C4-2B (cell line): ENCODE data around the gene UQCR11.

Source experiments
- H3K27ac ChIP-seq: fragments of 450-650 bp; 2 replicates; pipeline ENCODE4 v1.5.1; 2017
- ZFX ChIP-seq: fragments of 450-650 bp; IDR thresholded peaks from 2 replicates; pipeline ENCODE4 v1.6.1; 2017
- TF ChIP-seq, protein P1 (sequence below): fragments of 450-650 bp; conservative IDR thresholded peaks from 2 replicates; pipeline ENCODE4 v1.5.1; 2017; ENCODE audit warnings: mild to moderate bottlenecking

Gene UQCR11

DNA sequence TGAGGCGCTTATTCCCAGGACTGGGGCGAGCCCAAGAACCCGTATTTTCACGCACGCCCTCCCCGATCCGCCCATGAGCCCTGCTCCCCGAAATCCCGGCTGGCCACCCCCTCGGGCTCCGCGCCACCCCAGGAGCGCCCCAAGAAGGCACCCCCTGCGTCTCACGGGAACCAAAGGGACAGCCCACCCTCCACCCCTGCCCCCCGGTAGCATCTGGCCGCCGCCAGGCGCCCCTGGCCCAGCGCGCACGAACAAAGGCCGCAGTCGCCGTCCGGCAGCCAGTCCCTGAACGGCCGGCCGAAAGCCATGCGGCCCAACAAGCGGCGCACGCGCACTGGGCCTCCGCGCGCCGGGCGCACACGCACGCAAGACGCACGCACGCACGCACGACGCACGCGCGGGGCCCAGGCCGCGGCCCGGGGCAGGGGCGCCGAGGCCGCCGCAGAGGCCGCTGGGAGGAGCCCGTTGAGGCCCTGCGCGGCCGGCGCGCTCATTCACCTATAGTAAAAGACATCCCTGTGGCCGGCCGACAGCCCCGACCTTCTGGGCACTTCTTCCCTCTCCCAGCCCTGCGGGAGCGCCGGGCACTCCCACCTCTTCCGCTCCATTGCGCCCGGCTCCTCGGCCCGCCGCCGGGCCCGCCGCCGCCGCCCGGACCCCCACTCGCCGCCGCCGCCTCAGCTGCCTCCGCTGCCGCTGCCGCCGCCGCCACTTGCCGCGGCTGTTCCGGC is 13.1 kb downstream of the UQCR11 start:
- TF ChIP-seq ZFX = peak; percentile 95; the same call in 1 of the 2 replicates
- TF ChIP-seq, protein P1, sequence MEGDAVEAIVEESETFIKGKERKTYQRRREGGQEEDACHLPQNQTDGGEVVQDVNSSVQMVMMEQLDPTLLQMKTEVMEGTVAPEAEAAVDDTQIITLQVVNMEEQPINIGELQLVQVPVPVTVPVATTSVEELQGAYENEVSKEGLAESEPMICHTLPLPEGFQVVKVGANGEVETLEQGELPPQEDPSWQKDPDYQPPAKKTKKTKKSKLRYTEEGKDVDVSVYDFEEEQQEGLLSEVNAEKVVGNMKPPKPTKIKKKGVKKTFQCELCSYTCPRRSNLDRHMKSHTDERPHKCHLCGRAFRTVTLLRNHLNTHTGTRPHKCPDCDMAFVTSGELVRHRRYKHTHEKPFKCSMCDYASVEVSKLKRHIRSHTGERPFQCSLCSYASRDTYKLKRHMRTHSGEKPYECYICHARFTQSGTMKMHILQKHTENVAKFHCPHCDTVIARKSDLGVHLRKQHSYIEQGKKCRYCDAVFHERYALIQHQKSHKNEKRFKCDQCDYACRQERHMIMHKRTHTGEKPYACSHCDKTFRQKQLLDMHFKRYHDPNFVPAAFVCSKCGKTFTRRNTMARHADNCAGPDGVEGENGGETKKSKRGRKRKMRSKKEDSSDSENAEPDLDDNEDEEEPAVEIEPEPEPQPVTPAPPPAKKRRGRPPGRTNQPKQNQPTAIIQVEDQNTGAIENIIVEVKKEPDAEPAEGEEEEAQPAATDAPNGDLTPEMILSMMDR = no peak
- H3K27ac ChIP-seq = peak overlapping the region; percentile 98

DNA sequence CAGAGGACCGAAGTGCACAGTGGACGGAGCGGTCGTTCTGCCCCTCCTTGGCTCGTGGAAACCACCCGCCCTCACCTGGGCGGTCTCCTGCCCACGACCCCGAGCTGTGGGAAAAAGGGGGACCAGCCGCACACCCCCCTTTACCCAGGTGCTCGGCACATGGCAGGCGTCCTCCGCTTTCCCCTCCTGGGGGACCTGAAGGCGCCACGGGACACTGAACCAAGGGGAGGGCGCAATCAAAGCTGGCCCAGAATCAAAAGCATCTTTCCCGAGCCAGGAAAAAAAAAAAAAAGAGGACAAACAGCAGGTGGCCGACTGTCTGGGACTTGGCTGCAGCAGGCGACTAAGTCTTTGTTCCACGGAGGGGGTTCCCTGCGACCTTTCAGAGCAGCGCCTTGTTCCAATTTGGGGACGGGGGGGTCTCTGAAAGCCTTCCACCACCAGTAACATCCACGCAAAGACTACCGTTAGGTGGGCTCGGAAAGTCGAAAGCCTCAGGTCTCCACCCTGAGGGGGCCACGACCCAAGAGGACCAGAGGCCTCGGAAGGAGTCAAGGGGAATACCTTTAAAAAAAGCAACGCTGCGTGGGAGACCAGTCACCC is 13.7 kb downstream of the UQCR11 start:
- TF ChIP-seq, protein P1 = no peak
- no peak for TF ChIP-seq ZFX
- peak overlapping the region; percentile 98 for H3K27ac ChIP-seq

DNA sequence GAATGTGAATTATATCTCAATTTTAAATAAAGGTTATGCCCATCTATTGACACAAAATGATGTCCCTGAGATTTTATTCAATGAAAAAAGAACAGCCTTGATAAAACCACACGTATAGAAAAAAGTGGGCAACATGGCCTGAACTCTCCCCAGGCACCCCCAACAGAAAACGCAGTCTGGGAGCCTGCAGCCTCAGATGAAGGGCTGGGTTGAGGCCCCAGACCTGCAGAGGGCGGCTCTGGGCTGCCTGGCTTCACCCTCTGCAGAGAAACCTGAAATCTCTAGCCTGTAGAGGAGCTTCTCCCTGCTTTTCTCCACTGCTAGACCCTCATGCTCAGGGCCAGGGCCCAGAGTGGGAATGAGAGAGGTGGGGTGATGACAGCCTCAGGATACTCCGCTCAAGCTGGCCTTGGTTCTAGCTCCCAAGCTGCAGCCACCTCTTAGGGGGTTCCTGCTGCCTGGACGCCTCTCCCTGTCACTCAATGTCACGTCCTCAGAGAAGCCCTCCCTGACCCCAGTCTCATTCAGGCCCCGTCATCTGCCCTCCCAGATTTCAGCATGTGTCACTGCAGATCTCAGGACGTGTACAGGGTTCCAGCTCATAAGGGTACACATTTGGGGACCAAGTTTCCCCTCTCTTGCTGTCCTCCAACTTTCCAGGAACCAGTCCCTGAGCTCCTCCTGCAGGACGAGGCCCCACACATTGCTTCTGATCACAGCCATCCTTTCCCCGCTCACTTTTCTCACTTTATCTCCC is 14.4 kb downstream of the UQCR11 start:
- H3K27ac ChIP-seq = peak overlapping the region; percentile 98
- TF ChIP-seq, protein P1 = no peak
- TF ChIP-seq ZFX = no peak

DNA sequence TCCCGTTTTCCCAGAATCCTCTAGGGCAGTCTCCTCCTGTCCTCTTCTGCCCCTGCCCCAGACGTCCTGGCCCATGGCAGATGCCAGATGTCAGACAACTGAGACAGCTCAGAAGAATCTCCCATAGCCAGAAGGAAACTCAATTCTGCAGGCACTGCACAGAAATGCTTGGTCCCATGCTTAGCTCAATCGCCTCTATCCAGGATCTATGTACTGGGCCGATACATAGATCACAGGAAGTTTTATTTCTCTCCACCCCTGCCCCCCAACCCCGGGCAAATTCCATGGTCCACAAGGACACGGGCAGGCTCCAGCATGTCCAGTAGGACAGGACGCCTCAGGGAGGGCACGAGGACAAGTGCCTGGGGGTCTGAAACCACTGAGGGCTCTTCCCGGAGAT is 17.4 kb downstream of the UQCR11 start:
- no peak overlapping the region for H3K27ac ChIP-seq
- TF ChIP-seq, protein P1 = no peak
- no peak for TF ChIP-seq ZFX

DNA sequence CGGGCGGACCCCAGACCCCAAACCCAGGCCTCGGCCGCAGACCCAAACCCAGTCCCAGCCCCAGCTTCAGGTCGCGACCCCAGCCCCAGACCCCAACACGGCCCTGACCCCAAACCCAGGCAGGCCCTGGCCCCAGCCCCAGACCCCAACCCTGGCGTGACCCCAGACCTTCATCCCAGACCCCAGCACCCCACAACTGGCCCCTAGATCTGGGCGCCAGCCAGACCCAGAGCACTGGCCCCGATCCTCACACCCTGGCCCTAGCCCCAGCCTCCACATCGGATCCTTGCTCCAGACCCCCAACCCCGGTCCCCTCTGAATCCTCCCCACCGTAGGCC is 20.1 kb downstream of the UQCR11 start:
- no peak for TF ChIP-seq ZFX
- TF ChIP-seq, protein P1 = no peak
- H3K27ac ChIP-seq = no peak overlapping the region

DNA sequence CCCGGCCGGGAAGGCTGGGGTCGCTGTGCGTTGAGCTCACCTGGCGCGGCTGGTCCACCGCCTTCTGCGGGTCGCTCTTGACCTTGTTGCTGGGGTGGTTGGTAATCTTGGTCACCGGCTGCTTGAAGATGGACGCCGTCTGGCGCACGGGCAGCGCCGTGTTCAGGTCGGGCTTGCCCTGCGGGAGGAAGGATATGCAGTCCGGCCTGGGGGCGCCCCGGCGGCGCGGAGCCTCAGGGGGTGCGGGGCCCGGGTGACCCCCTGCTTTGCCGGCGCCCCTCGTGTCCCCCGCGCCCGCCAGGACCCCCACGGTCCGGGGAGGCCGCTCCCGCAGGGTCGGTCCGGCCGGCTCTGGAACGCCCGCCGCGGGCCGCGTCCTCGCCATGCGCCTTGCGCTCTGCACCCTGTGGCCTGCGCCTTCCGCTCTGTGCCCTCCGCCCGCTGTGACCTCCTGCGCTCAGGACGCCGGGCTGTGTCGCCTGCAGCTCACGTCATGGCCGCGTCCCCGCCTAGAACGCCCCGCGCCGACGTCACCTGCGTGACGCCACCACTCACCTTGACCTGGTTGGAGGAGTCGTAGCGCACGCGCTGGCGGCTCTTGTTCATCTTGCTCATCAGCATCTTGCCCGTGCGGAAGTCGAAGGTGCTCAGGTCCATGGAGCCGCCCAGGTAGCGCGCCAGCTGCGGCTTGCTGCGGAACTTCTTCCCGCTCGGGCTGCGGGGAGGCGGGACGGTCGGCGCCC is 20.6 kb downstream of the UQCR11 start:
- no peak overlapping the region for H3K27ac ChIP-seq
- TF ChIP-seq, protein P1 = no peak
- TF ChIP-seq ZFX = no peak

DNA sequence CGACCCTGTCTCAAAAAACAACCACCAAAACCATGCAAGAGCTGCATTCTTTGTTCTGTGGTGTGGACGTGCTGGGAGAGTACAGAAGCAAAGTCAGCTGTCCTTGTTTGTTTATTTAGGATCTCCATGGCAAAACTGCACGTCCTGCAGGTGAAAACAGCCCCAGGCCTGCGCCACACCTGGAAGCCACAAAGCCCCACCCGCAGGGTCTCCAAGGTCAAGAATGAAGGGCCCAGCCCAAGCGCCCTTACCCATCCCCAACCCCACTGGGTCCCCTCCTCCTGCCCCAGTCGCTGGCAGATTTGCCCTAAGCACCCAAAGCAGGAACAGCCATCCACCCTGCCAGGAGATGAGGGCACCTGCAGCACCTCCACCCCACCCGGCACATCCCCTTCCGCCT is 23.1 kb downstream of the UQCR11 start:
- TF ChIP-seq, protein P1 = no peak
- no peak for TF ChIP-seq ZFX
- H3K27ac ChIP-seq = peak overlapping the region; percentile 51
